ENCODE data around the gene CCDC12. TPM values are rescaled to one million over a fixed set of nuclear protein-coding genes. Genes with fewer than 3 reads are reported as not detected.

The CCDC12 gene
- polyA plus RNA-seq, 1 of the 3 experiments (the other 2 are of a cell fraction) = 105 TPM

DNA sequence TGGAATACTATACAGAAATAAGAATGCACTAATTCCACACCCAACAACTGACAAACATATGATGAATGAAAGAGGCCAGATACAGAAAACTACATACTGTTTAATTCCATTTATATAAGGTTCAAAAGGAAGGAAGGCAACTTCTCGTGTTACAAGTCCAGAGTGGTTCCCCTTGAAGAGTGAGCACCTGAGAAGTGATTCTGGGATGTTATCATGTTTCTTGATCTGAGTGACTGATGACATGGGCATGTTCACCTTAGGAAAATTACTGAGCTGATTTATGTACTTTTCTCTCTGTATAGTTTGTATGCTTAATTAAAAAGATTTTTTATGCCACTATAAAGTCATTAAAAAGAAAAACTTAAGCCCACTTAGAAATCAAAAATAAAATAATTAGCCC lies 13.6 kb downstream of the CCDC12 start:
- Histone ChIP-seq H3K4me1 (ENCODE audit: control insufficient read depth in 1 of 2, insufficient read depth in 2 of 2, low read depth in 1 of 2, low read length in 1 of 2) (peaks cover 15 to 50% of the 10 kb centered on the region in 2 experiments; a peak in 2 of 4 replicates), H3K27ac (ENCODE audit: low read depth in 2 of 2, low read length in 1 of 2) (no peak overlapping the region), H2AFZ (ENCODE audit: low read depth) (no peak overlapping the region), H3K4me2 (no peak overlapping the region), H3K79me2 (ENCODE audit: insufficient read depth) (peaks cover 92% of the 10 kb centered on the region), H3K36me3 (replicated peaks in 1 of 2; ENCODE audit: control insufficient read depth in 1 of 2, insufficient read depth in 2 of 2, low read length in 1 of 2) (peaks cover 0 to 2% of the 10 kb centered on the region in 2 experiments), H3F3A (replicated peaks; ENCODE audit: insufficient read depth) (no peaks in the 10 kb centered on the region), H3K9ac (no peak overlapping the region), H3K27me3 (ENCODE audit: insufficient read depth) (no peaks in the 10 kb centered on the region), H4K20me1 (ENCODE audit: insufficient read depth) (peaks cover 79% of the 10 kb centered on the region), H3K9me2 (no peaks in the 10 kb centered on the region), H3K4me3 (ENCODE audit: low read depth in 2 of 2, low read length in 1 of 2) (no peak overlapping the region), H3K9me3 (no peaks in the 10 kb centered on the region)
- TF ChIP-seq JUND (IDR thresholded peaks at IDR 0.05) (no peak), MXI1 (IDR thresholded peaks at IDR 0.05; ENCODE audit: low read depth, low read length) (no peak)
- TF ChIP-seq, protein P1, sequence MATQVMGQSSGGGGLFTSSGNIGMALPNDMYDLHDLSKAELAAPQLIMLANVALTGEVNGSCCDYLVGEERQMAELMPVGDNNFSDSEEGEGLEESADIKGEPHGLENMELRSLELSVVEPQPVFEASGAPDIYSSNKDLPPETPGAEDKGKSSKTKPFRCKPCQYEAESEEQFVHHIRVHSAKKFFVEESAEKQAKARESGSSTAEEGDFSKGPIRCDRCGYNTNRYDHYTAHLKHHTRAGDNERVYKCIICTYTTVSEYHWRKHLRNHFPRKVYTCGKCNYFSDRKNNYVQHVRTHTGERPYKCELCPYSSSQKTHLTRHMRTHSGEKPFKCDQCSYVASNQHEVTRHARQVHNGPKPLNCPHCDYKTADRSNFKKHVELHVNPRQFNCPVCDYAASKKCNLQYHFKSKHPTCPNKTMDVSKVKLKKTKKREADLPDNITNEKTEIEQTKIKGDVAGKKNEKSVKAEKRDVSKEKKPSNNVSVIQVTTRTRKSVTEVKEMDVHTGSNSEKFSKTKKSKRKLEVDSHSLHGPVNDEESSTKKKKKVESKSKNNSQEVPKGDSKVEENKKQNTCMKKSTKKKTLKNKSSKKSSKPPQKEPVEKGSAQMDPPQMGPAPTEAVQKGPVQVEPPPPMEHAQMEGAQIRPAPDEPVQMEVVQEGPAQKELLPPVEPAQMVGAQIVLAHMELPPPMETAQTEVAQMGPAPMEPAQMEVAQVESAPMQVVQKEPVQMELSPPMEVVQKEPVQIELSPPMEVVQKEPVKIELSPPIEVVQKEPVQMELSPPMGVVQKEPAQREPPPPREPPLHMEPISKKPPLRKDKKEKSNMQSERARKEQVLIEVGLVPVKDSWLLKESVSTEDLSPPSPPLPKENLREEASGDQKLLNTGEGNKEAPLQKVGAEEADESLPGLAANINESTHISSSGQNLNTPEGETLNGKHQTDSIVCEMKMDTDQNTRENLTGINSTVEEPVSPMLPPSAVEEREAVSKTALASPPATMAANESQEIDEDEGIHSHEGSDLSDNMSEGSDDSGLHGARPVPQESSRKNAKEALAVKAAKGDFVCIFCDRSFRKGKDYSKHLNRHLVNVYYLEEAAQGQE (IDR thresholded peaks at IDR 0.05; ENCODE audit: low read depth, low read length) = no peak
- TF ChIP-seq, protein P2, sequence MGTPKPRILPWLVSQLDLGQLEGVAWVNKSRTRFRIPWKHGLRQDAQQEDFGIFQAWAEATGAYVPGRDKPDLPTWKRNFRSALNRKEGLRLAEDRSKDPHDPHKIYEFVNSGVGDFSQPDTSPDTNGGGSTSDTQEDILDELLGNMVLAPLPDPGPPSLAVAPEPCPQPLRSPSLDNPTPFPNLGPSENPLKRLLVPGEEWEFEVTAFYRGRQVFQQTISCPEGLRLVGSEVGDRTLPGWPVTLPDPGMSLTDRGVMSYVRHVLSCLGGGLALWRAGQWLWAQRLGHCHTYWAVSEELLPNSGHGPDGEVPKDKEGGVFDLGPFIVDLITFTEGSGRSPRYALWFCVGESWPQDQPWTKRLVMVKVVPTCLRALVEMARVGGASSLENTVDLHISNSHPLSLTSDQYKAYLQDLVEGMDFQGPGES (IDR thresholded peaks at IDR 0.05; ENCODE audit: low read depth, low read length) = no peak
- TF ChIP-seq, protein P3, sequence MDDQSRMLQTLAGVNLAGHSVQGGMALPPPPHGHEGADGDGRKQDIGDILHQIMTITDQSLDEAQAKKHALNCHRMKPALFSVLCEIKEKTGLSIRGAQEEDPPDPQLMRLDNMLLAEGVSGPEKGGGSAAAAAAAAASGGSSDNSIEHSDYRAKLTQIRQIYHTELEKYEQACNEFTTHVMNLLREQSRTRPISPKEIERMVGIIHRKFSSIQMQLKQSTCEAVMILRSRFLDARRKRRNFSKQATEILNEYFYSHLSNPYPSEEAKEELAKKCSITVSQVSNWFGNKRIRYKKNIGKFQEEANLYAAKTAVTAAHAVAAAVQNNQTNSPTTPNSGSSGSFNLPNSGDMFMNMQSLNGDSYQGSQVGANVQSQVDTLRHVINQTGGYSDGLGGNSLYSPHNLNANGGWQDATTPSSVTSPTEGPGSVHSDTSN (IDR thresholded peaks at IDR 0.05) = no peak
- 100% methylated on average over 1 of the region's 1 CpG for WGBS (ENCODE audit: low lambda C conversion rate)
- CTCF ChIA-PET = no interaction called here
- no peak for DNase-seq
- POLR2A ChIA-PET = no interaction called here

DNA sequence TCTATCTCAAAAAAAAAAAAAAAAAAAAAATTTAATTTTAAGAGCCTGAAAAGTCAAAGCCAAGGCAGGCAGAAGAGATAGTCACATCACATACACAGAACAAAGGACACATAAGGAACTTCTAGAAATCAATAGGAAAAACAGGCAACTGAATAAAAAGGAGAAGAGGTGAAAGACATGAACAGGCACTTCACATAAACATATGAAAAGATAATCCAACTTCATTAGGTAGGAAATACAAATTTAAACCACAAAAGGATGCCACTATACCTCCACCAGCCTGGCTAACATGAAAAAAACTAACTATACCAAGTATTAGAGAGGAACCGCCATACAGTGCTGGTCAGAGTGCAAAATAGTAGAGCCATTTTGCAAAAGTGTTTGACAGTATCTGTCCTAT lies 14.1 kb downstream of the CCDC12 start:
- Histone ChIP-seq H3K9ac (no peak overlapping the region), H3F3A (replicated peaks; ENCODE audit: insufficient read depth) (no peaks in the 10 kb centered on the region), H3K27me3 (ENCODE audit: insufficient read depth) (no peaks in the 10 kb centered on the region), H3K4me3 (ENCODE audit: low read depth in 2 of 2, low read length in 1 of 2) (no peak overlapping the region), H3K36me3 (replicated peaks in 1 of 2; ENCODE audit: control insufficient read depth in 1 of 2, insufficient read depth in 2 of 2, low read length in 1 of 2) (peaks cover 0 to 2% of the 10 kb centered on the region in 2 experiments), H4K20me1 (ENCODE audit: insufficient read depth) (peaks cover 79% of the 10 kb centered on the region), H3K79me2 (ENCODE audit: insufficient read depth) (peaks cover 92% of the 10 kb centered on the region), H3K9me3 (no peaks in the 10 kb centered on the region), H2AFZ (ENCODE audit: low read depth) (no peak overlapping the region), H3K4me1 (ENCODE audit: control insufficient read depth in 1 of 2, insufficient read depth in 2 of 2, low read depth in 1 of 2, low read length in 1 of 2) (peaks cover 15 to 48% of the 10 kb centered on the region in 2 experiments; a peak in 2 of 4 replicates), H3K27ac (ENCODE audit: low read depth in 2 of 2, low read length in 1 of 2) (no peak overlapping the region), H3K4me2 (no peak overlapping the region), H3K9me2 (no peaks in the 10 kb centered on the region)
- POLR2A ChIA-PET = no interaction called here
- TF ChIP-seq, protein P4, sequence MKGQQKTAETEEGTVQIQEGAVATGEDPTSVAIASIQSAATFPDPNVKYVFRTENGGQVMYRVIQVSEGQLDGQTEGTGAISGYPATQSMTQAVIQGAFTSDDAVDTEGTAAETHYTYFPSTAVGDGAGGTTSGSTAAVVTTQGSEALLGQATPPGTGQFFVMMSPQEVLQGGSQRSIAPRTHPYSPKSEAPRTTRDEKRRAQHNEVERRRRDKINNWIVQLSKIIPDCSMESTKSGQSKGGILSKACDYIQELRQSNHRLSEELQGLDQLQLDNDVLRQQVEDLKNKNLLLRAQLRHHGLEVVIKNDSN (IDR thresholded peaks at IDR 0.05; ENCODE audit: borderline replicate concordance, low read depth) = no peak
- TF ChIP-seq, protein P5, sequence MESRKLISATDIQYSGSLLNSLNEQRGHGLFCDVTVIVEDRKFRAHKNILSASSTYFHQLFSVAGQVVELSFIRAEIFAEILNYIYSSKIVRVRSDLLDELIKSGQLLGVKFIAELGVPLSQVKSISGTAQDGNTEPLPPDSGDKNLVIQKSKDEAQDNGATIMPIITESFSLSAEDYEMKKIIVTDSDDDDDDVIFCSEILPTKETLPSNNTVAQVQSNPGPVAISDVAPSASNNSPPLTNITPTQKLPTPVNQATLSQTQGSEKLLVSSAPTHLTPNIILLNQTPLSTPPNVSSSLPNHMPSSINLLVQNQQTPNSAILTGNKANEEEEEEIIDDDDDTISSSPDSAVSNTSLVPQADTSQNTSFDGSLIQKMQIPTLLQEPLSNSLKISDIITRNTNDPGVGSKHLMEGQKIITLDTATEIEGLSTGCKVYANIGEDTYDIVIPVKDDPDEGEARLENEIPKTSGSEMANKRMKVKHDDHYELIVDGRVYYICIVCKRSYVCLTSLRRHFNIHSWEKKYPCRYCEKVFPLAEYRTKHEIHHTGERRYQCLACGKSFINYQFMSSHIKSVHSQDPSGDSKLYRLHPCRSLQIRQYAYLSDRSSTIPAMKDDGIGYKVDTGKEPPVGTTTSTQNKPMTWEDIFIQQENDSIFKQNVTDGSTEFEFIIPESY (IDR thresholded peaks at IDR 0.05; ENCODE audit: borderline replicate concordance, low read depth) = no peak
- DNase-seq = no peak
- CTCF ChIA-PET = no interaction called here
- WGBS (ENCODE audit: low lambda C conversion rate) = 100% methylated on average over 1 of the region's 1 CpG

Measured in SK-N-SH (cell line).